Activated B cell treated with CpG ODN at 0.5 μM for 24 hours (primary cell): ENCODE data around the gene SLC35D1. TPM values are rescaled to one million over a fixed set of nuclear protein-coding genes. Genes with fewer than 3 reads are reported as not detected.

Experiments used
- ATAC-seq: fragments of 200-7000 bp; cut with Tn5 transposase; one replicate; pipeline ENCODE4 v1.10.0; 2021; ENCODE audit warnings: low read depth, mild to moderate bottlenecking, moderate library complexity
- CTCF ChIA-PET: fragments of 350-600 bp; sonication (Branson Sonifier 250); formaldehyde crosslinking; loops from one replicate; lab custom pipeline; 2021; ENCODE audit warnings: antibody characterized with exemption; lab: Charles Lee
- POLR2A ChIA-PET: fragments of 350-600 bp; sonication (Branson Sonifier 250); formaldehyde crosslinking; loops from one replicate; lab custom pipeline; 2021; ENCODE audit warnings: antibody characterized with exemption; lab: Charles Lee
- DNase-seq: peaks from one replicate; pipeline ENCODE4 v3.0.0; 2022
- H3K27ac Mint-ChIP-seq: one replicate; pipeline ENCODE4 v1.8.0; 2020; ENCODE audit warnings: mixed read lengths
- H3K27me3 Mint-ChIP-seq: one replicate; pipeline ENCODE4 v1.8.0; 2021; ENCODE audit warnings: mixed read lengths
- H3K36me3 Mint-ChIP-seq: one replicate; pipeline ENCODE4 v1.8.0; 2021; ENCODE audit warnings: low read depth, mixed read lengths
- H3K4me1 Mint-ChIP-seq: one replicate; pipeline ENCODE4 v1.8.0; 2021; ENCODE audit warnings: mixed read lengths
- H3K4me3 Mint-ChIP-seq: one replicate; pipeline ENCODE4 v1.8.0; 2020; ENCODE audit warnings: mild to moderate bottlenecking, mixed read lengths
- H3K9me3 Mint-ChIP-seq: one replicate; pipeline ENCODE4 v1.8.0; 2020; ENCODE audit warnings: mixed read lengths
- CTCF ChIP-seq: fragments of 200-600 bp; IDR thresholded peaks from one replicate; pipeline ENCODE4 v1.8.0; 2022; ENCODE audit warnings: antibody characterized with exemption, mild to moderate bottlenecking
- intact Hi-C: fragments of 100-400 bp; cut with micrococcal nuclease; formaldehyde crosslinking; loops from one replicate; pipeline ENCODE4 v1.15.1; 2024
- total RNA-seq: library from RNA; stranded (reverse); gene quantifications from 2 replicates; pipeline ENCODE4 v1.2.3, GENCODE V29; 2022

The SLC35D1 gene
- total RNA-seq, 1 donor from 2014 or later = 11.1 TPM

GRCh38 chr1:67089685-67090208 is 35.8 kb upstream of the SLC35D1 start:
- CTCF ChIA-PET = no interaction called here

GRCh38 chr1:67088440-67088839 is 34.5 kb upstream of the SLC35D1 start:
- ATAC-seq (no peak), DNase-seq (no peak)
- POLR2A ChIA-PET = no interaction called here
- H3K27ac Mint-ChIP-seq = no peak overlapping the region
- no peaks in the 10 kb centered on the region for H3K27me3 Mint-ChIP-seq
- no peak for TF ChIP-seq CTCF
- CTCF ChIA-PET = no interaction called here
- no peak overlapping the region for H3K4me3 Mint-ChIP-seq
- no peaks in the 10 kb centered on the region for H3K36me3 Mint-ChIP-seq
- intact Hi-C loops = no loop called here
- H3K9me3 Mint-ChIP-seq = no peaks in the 10 kb centered on the region
- no peaks in the 10 kb centered on the region for H3K4me1 Mint-ChIP-seq

More at GRCh38 chr1:67089685-67090208, 35.8 kb upstream of the SLC35D1 start:
- ATAC-seq = no peak
- intact Hi-C loops = no loop called here
- POLR2A ChIA-PET = no interaction called here
- Mint-ChIP-seq H3K36me3 (no peaks in the 10 kb centered on the region), H3K27me3 (no peaks in the 10 kb centered on the region), H3K27ac (no peak overlapping the region), H3K9me3 (no peaks in the 10 kb centered on the region), H3K4me1 (no peaks in the 10 kb centered on the region), H3K4me3 (no peak overlapping the region)
- no peak for DNase-seq
- no peak for TF ChIP-seq CTCF

- no peaks in the 10 kb centered on the region for H3K27me3 Mint-ChIP-seq
- ATAC-seq (no peak), DNase-seq (no peak)
- H3K4me3 Mint-ChIP-seq = no peak overlapping the region
- H3K9me3 Mint-ChIP-seq = no peaks in the 10 kb centered on the region
- intact Hi-C loops = no loop called here
- H3K4me1 Mint-ChIP-seq = no peaks in the 10 kb centered on the region
- no peak overlapping the region for H3K27ac Mint-ChIP-seq
- CTCF ChIA-PET = no interaction called here
- POLR2A ChIA-PET = no interaction called here
- no peak for TF ChIP-seq CTCF
- no peaks in the 10 kb centered on the region for H3K36me3 Mint-ChIP-seq
Measured at GRCh38 chr1:67085326-67085725, 31.4 kb upstream of the SLC35D1 start.

- Mint-ChIP-seq H3K4me1 (no peaks in the 10 kb centered on the region), H3K36me3 (no peaks in the 10 kb centered on the region), H3K27me3 (no peaks in the 10 kb centered on the region), H3K4me3 (no peak overlapping the region), H3K9me3 (no peaks in the 10 kb centered on the region), H3K27ac (no peak overlapping the region)
- POLR2A ChIA-PET = no interaction called here
- DNase-seq (no peak), ATAC-seq (no peak)
- CTCF ChIA-PET = no interaction called here
- intact Hi-C loops = no loop called here
- TF ChIP-seq CTCF = no peak
Measured at GRCh38 chr1:67084765-67085318, 30.9 kb upstream of the SLC35D1 start.

- no peak for ATAC-seq
- DNase-seq = no peak
- ChIA-PET POLR2A (no interaction called here), CTCF (no interaction called here)
- H3K27me3 Mint-ChIP-seq = no peaks in the 10 kb centered on the region
- intact Hi-C loops = no loop called here
- TF ChIP-seq CTCF = no peak
- no peaks in the 10 kb centered on the region for H3K36me3 Mint-ChIP-seq
- peaks cover 3% of the 10 kb centered on the region for H3K9me3 Mint-ChIP-seq
- H3K4me3 Mint-ChIP-seq = no peak overlapping the region
- H3K27ac Mint-ChIP-seq = no peak overlapping the region
- H3K4me1 Mint-ChIP-seq = no peaks in the 10 kb centered on the region
Measured at GRCh38 chr1:67078291-67078690, 24.3 kb upstream of the SLC35D1 start.
